ENCODE measurements around the gene ADCY10. TPM values are rescaled to one million over a fixed set of nuclear protein-coding genes. Genes with fewer than 3 reads are reported as not detected.

ADCY10 gene
- total RNA-seq, 1 donor from 2014 or later = 0.81 TPM

- DNase-seq (ENCODE audit: low spot score) = no peak
These were observed 131.0 kb downstream of the ADCY10 start for GRCh38 chr1:167782946-167783345.

DNA sequence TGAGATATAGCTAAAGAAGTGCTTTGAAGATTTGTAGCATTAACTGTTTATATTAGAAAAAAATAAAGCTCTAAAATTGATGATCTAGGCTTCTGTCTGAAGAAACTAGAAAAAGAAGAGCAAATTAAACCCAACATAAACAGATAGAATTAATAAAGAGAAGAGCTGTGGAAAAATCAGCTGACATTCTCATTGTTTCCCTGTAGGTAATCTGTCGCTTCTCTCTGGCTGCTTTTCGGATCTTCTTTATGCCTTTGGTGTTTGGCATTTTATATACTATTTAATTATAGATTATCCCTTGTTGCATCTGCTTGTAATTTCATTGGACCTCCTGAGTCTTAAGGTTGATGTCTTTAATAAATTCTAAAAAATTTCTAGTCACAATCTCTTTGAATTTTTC lies 132.4 kb downstream of the ADCY10 start:
- no peak for DNase-seq (ENCODE audit: low spot score)

DNA sequence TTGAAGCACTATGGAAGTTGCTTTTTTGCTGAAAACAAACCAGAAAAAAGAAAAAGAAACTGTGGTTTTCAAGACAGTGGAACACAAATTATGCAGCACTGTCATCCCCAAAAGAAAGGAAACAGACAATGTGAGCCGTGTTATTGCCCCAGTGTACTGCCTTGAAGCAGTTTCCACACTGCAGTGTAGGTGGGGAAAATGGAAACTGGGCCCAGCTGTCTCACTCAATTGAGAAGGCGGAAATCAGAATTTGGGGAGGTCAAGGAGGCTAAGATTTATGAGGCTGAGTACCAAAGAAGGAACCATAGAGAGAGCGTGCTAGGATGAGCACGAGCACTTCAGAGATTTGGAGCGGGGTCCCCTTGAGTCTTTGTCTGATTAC lies 136.7 kb downstream of the ADCY10 start:
- no peak for DNase-seq (ENCODE audit: low spot score)

GRCh38 chr1:167776616-167777268 lies 137.2 kb downstream of the ADCY10 start:
- DNase-seq (ENCODE audit: low spot score) = no peak

DNA sequence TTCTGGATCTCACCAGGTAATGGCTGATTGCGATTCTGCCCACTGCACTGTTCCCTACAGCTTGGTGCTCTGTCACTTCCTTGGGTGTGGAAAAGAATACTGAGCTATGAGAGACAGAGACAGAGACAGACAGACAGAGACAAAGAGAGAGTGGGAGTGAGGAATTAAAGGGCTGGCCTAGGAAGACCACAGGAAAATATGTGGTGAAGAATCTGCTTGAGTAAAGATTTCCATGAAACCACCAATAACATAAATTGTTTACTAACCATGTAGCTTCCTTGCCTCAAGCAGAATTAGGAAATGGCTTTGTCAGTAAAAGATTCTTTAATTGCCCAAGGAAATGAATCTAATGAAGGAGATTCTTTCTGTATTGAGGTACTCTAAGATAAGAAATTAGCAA lies 137.8 kb downstream of the ADCY10 start:
- no peak for DNase-seq (ENCODE audit: low spot score)

DNA sequence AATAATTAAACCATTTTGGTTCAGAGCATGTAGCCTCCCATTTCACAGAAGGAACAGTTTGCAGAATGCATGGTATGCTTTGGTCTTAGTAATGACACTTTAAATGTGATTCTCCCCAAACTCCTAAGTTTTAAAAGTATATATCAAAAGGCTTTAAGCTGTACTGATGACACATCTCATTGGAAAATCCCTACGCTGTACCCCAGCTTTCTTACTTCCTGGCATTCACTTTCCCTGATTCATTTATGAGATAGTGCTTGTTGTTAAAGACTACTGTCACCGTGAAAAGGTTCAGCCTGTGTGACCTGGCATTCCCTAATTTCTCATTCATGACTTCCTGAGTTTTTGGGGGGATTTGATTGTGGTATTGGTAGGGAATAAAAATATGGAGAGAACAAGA lies 138.8 kb downstream of the ADCY10 start:
- DNase-seq (ENCODE audit: low spot score) = no peak

DNA sequence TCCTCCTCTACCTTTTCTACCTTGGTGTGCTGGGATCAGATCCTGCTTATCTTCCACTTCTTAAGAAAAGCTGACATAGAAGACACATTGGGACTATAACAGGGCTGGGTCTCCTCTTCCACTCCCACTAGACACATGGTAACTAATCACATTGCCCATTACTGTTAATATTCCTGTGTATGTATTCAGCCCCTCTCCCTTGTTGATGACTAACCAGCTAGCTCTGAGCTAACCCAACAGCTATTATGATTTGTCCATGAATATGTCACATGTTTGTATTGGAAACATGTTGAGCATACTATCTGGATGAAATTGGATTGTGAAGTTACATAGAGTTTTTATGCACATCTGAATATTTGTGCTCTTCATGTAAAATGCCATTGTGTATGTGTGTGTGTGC lies 139.2 kb downstream of the ADCY10 start:
- DNase-seq (ENCODE audit: low spot score) = no peak

DNA sequence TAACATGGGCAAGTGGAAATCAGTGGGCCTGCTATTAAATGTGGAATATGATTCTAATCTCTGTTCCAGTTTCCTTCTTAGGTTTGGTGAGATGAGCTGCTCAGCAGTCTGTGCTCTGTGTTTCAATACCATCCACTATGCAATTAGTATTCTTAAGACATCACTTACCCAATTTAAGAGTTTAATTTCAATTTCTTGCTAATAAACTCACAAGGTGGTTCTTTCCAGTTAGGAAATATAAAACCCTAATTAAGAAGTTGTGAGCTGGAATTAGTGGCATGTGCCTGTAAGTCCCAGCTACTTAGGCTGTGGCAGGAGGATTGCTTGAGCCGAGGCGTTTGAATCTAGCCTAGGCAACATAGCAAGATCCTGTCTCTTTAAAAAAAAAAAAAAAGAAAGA lies 140.4 kb downstream of the ADCY10 start:
- DNase-seq (ENCODE audit: low spot score) = no peak

DNA sequence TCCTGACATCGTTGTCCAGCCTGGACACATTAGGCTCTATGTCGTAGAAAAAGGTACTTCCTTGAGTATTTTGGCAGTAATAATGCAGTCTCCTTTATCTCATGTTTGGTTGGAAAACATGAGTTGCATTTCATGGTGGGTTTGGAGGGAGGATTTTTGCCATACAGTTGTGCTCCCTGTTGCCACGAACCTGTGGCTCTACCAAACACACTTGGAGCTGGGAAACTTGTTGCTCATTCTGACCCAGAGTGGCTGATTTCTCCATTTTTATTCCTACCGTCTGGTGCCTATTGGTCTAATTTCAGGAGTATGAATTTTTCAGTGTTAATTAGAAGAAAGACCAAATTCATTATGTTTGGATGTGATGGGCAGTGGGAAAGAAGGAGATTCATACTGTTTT lies 141.5 kb downstream of the ADCY10 start:
- DNase-seq (ENCODE audit: low spot score) = no peak

- DNase-seq (ENCODE audit: low spot score) = no peak
These were observed 143.8 kb downstream of the ADCY10 start for GRCh38 chr1:167770127-167770526.

DNA sequence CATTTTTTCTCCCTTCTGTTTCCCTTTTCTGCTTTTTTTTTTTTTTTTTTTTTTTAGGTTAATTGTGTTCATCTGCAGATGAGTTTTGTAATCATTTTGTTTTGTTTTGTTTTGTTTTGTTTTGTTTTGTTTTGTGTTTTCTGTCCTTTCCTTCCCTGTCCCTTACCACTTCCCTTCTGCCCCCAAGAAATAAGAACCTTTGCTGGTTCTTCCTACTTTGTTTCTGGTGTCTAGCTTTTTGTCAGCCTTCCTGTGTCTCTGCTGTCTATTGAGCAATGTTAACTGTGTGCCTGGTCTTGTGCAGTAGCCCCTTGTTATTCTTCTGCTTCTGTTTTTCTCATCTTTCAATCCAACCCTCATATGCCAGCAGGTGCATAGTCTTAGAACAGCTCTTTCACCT lies 146.2 kb downstream of the ADCY10 start:
- no peak for DNase-seq (ENCODE audit: low spot score)

DNA sequence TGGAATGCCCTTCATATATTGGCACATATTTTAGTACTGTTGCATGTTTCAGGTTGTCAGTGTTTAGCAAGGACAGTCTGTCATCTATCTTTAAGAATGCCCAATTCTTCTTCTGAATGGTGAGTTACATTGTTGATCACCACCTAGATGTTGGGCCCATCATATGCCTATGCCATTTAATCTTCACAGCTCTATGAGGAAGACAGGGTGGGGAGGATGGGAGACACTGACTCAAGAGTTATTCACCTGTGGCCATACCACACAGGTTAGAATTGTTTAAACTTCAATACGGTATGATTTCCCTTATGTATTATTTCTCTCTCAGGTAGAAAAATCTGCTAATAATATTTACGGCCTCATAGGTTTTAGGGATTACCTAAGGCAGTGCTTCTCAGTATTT lies 147.4 kb downstream of the ADCY10 start:
- DNase-seq (ENCODE audit: low spot score) = no peak

DNA sequence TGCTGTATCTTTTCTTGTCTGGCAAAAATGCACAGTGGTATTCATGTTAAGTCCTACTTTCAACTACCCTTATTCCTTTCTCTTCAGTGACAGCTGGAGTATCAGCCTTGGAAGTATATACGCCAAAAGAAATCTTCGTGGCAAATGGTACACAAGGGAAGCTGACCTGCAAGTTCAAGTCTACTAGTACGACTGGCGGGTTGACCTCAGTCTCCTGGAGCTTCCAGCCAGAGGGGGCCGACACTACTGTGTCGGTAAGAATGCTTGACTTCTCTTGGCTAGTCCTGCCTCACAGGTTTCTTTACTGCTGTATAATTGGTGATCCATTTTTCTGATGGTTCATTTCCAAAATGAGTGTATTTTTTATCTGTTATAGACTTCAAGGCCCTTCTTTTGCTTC lies 148.4 kb downstream of the ADCY10 start:
- DNase-seq (ENCODE audit: low spot score) = no peak

DNA sequence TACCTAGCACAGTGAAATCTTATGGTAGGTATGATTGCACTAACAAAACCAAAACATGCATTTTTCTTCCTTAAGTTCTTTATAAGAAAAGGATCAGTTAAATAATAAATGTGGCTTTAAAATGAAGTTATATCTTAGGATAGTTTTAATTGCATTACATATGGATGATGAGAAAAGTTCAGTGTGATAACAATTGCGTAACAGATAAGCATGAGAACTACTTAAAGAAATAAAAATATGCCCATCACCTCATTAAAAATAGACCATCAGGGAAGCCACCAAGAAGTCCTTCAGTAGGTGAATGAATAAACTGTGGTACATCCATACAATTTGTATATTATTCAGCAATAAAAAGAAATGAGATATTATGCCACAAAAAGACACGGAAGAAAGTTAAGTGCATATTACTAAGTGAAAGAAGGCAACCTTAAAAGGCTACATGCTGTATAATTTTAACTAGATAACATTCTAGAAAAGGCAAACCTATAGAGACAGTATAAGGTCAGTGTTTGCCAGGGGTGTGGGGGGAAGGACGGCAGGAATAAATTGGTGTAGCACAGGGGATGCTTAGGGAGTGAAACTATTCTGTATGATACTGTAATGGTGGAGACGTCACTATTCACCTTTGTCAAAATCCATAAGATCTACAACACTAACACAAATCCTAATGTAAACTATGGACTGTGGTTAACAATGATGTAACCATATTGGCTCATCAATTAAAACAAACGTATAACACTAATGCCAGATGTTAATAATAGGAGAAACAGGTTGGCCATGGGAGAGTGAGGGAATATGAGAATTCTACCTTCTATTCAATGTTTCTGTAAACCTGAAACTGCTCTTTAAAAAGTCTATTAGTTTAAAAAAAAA lies 149.2 kb downstream of the ADCY10 start:
- DNase-seq (ENCODE audit: low spot score) = no peak

DNA sequence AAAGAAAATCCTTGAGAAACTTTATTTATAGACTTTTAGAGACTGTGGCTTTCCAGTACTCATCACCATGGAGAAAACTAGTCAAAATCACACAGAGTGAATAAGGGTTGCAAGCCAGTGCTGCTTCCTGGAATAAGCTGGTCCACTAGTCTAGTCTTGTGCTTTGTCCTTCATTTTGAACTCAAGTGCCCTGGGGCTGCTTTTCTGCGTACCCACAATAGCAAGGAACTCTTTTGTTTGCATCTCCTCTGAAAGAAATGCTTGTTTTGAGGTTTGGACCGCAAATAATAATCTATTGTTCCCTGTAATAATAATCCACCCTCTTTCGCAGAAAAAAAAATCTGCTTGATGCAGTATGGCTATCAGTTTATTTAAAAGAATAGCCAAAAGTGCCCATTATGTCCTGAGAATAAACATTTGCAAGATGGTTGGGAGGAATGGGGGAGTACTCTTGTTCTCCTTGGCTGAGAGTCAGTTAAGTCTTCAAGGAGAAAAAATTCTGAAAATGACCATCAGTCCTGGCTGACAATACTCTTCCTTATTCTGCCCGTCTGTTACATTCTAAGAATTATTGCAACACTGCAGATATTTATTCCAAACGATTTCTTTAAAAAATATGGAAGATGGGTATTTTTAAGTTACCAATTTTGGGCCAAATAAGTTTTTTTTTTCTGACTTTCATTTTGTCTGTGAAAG lies 150.3 kb downstream of the ADCY10 start:
- no peak for DNase-seq (ENCODE audit: low spot score)

GRCh38 chr1:167762061-167762746 lies 151.7 kb downstream of the ADCY10 start:
- no peak for DNase-seq (ENCODE audit: low spot score)

DNA sequence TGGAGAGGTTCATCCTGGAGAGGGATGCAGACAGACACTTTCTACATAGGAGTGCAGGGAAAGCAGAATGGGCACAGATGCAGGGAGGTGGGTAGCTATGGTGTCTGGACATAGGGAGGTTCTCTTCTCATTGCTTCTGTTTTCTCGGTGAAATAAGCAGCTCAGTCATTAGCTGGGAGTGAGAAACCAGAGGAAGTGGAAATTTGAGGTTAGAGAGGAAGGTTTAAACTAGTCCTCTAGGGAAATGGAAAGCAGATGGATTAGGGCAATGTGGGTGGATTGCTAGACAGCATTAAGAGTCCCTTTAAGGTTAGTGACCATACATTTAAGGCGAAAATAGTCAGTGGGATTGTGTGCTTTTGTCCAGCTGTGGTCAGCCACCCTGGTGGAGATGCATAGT lies 152.5 kb downstream of the ADCY10 start:
- DNase-seq (ENCODE audit: low spot score) = no peak

Other genes with a start within 250 kb of the ADCY10 start
- gene MPZL1, start 192.2 kb downstream of the ADCY10 start, total RNA-seq = 137 TPM
- 63.9 TPM for gene DCAF6, start 22.5 kb upstream of the ADCY10 start, total RNA-seq
- 212 TPM for gene MPC2, start 22.9 kb upstream of the ADCY10 start, total RNA-seq
- gene GPR161, start 222.8 kb upstream of the ADCY10 start, total RNA-seq = 13.9 TPM